GM12878 (cell line): ENCODE measurements around the gene SARS2. TPM values are rescaled to one million over a fixed set of nuclear protein-coding genes. Genes with fewer than 3 reads are reported as not detected.
A peak's percentile ranks its signal among the peaks of the same experiment; 100 is the strongest.

Experiments used
- ATF7 ChIP-seq: fragments of 450-650 bp; IDR thresholded peaks from 2 replicates; pipeline ENCODE4 v1.6.1; 2016; ENCODE audit warnings: low read depth, mild to moderate bottlenecking
- BRCA1 ChIP-seq: IDR thresholded peaks from 2 replicates; pipeline ENCODE4 v1.6.1; 2011; ENCODE audit warnings: low read depth, low read length, improper control_type of control experiment
- SUZ12 ChIP-seq: fragments of 200-600 bp; sonication (generic); IDR thresholded peaks from one replicate; pipeline ENCODE4 v1.6.1; 2018; ENCODE audit warnings: antibody characterized with exemption, mild to moderate bottlenecking; ENCODE audit not compliant: unreplicated experiment
- TCF3 ChIP-seq: IDR thresholded peaks from 2 replicates; pipeline ENCODE4 v1.6.1; 2012; ENCODE audit warnings: low read depth, mild to moderate bottlenecking, low read length, borderline replicate concordance; ENCODE audit not compliant: insufficient read depth
- polyA plus RNA-seq, 11 experiments: library from polyadenylated mRNA; depleted of rRNA in 4 of 11; unstranded in 6 of 11; stranded (reverse) in 5 of 11; fragments of >200 nt; fragmentation: Nextera tagmentation in 4 of 11; fragmentation: Illumina TruSeq in 1 of 11; extraction: Ambion mirVana in 4 of 11; extraction: Trizol in 1 of 11; gene quantifications; 1 replicate in 1 of 11; 2 replicates in 10 of 11; pipeline versions ENCODE4 v1.2.1 to v1.2.3, GENCODE V29; 2011 to 2016; ENCODE audit warnings: inconsistent platforms in 2 of 11, missing spikeins in 2 of 11, low read depth in 1 of 11
- total RNA-seq, 4 experiments: library from RNA; depleted of rRNA in 3 of 4; stranded (reverse); fragments of >200 nt in 3 of 4; fragmentation: Illumina TruSeq in 1 of 4; extraction: Trizol in 1 of 4; gene quantifications; 2 replicates each; pipeline versions ENCODE4 v1.2.1 to v1.2.3, GENCODE V29; 2013 to 2021
- TF ChIP-seq, protein P1 (sequence below): fragments of 450-650 bp; formaldehyde crosslinking; IDR thresholded peaks from 2 replicates; pipeline ENCODE4 v1.4.0; 2020; ENCODE audit warnings: mild to moderate bottlenecking, moderate library complexity
- TF ChIP-seq, protein P2 (sequence below), 3 experiments: IDR thresholded peaks in 2 of 3; conservative IDR thresholded peaks in 1 of 3; 2 replicates each; pipeline ENCODE4 v1.5.1; 2011; ENCODE audit warnings: low read depth in 3 of 3, low read length in 3 of 3, mild to moderate bottlenecking in 3 of 3, control low read depth in 2 of 3, moderate library complexity in 2 of 3, inconsistent platforms in 1 of 3, mixed read lengths in 1 of 3; ENCODE audit not compliant: control insufficient read depth in 2 of 3, insufficient read depth in 1 of 3; ENCODE audit errors: extremely low read depth in 1 of 3

The SARS2 gene
- total and polyA plus RNA-seq, 10 of the 15 experiments (the other 5 are each of a cell fraction or from before 2014, with no cell fraction given) = 2.6 to 50.3 (median 27.5) TPM

GRCh38 chr19:38952395-38953165 is 22.0 kb upstream of the SARS2 start (continued):
- TF ChIP-seq, protein P1, sequence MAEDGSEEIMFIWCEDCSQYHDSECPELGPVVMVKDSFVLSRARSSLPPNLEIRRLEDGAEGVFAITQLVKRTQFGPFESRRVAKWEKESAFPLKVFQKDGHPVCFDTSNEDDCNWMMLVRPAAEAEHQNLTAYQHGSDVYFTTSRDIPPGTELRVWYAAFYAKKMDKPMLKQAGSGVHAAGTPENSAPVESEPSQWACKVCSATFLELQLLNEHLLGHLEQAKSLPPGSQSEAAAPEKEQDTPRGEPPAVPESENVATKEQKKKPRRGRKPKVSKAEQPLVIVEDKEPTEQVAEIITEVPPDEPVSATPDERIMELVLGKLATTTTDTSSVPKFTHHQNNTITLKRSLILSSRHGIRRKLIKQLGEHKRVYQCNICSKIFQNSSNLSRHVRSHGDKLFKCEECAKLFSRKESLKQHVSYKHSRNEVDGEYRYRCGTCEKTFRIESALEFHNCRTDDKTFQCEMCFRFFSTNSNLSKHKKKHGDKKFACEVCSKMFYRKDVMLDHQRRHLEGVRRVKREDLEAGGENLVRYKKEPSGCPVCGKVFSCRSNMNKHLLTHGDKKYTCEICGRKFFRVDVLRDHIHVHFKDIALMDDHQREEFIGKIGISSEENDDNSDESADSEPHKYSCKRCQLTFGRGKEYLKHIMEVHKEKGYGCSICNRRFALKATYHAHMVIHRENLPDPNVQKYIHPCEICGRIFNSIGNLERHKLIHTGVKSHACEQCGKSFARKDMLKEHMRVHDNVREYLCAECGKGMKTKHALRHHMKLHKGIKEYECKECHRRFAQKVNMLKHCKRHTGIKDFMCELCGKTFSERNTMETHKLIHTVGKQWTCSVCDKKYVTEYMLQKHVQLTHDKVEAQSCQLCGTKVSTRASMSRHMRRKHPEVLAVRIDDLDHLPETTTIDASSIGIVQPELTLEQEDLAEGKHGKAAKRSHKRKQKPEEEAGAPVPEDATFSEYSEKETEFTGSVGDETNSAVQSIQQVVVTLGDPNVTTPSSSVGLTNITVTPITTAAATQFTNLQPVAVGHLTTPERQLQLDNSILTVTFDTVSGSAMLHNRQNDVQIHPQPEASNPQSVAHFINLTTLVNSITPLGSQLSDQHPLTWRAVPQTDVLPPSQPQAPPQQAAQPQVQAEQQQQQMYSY (CRISPR knock-in tag) = no peak
- TF ChIP-seq ATF7 = no peak
- TF ChIP-seq BRCA1 = no peak
- TF ChIP-seq TCF3 = no peak
- TF ChIP-seq SUZ12 = no peak
- TF ChIP-seq, protein P2, sequence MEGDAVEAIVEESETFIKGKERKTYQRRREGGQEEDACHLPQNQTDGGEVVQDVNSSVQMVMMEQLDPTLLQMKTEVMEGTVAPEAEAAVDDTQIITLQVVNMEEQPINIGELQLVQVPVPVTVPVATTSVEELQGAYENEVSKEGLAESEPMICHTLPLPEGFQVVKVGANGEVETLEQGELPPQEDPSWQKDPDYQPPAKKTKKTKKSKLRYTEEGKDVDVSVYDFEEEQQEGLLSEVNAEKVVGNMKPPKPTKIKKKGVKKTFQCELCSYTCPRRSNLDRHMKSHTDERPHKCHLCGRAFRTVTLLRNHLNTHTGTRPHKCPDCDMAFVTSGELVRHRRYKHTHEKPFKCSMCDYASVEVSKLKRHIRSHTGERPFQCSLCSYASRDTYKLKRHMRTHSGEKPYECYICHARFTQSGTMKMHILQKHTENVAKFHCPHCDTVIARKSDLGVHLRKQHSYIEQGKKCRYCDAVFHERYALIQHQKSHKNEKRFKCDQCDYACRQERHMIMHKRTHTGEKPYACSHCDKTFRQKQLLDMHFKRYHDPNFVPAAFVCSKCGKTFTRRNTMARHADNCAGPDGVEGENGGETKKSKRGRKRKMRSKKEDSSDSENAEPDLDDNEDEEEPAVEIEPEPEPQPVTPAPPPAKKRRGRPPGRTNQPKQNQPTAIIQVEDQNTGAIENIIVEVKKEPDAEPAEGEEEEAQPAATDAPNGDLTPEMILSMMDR (IDR thresholded peaks at IDR 0.05 in 2 of 3, conservative IDR thresholded peaks at IDR 0.05 in 1 of 3; ENCODE audit: control insufficient read depth in 2 of 3, extremely low read depth in 1 of 3, insufficient read depth in 1 of 3, low read depth in 3 of 3, low read length in 3 of 3) = peak; percentile 46 to 53 (median 52); a peak in 5 of 6 replicates
